PFSK-1 (cell line): ENCODE measurements around the gene CABLES2.

Experiments used
- POLR2AphosphoS5 ChIP-seq: IDR thresholded peaks from 2 replicates; pipeline ENCODE4 v1.6.1; 2012; ENCODE audit warnings: low read depth, mild to moderate bottlenecking, control low read depth, low read length, moderate library complexity
- TAF1 ChIP-seq: IDR thresholded peaks from 2 replicates; pipeline ENCODE4 v1.6.1; 2012; ENCODE audit warnings: low read length, control low read depth, borderline replicate concordance; ENCODE audit not compliant: insufficient read depth

GRCh38 chr20:62392077-62392418, 15.0 kb downstream of the CABLES2 start:
- no peak for TF ChIP-seq TAF1
- no peak for TF ChIP-seq POLR2AphosphoS5
